Measurements from ENCODE around the gene ZCCHC14.
"Not testable (repeated sequence)": the region's sequence is repeated elsewhere in the genome, so short reads cannot be mapped to it uniquely, and the experiment has no call there.

The ZCCHC14 gene

DNA sequence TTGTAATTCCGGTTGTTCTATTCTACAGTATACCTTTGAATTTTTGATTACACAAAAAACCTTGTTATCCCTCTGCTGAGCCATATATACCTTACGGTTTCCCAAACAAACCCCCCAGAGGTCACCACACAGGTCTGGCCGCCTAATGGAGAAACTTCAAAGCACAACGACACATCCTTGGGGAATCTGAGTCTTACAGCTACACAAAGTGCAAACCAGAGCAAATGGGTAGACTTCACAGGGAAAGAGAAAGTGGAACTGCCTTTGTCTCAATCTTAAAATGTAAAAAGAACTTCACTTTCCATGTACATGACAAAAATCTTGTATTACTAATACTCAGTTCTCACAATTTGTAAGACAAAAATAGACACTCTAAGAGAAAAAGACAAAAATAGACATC lies 111.9 kb downstream of the ZCCHC14 start:
- no peak for DNase-seq

DNA sequence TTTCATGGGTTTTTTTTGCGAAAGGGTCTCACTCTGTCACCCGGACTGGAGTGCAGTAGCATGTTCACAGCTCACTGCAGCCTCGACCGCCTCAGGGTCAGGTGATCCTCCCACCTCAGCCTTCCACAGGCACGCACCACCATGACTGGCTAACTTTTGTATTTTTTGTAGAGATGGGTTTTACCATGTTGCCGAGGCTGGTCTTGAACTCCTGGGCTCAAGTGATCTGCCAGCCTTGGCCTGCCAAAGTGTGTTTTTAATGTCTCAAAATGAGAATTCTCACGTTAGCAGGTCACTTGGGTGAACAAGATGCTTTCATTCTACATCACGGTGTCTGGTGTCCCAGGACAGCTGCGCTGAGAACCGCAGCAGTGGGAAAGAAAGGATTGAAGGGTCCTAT lies 112.4 kb downstream of the ZCCHC14 start:
- no peak for DNase-seq

DNA sequence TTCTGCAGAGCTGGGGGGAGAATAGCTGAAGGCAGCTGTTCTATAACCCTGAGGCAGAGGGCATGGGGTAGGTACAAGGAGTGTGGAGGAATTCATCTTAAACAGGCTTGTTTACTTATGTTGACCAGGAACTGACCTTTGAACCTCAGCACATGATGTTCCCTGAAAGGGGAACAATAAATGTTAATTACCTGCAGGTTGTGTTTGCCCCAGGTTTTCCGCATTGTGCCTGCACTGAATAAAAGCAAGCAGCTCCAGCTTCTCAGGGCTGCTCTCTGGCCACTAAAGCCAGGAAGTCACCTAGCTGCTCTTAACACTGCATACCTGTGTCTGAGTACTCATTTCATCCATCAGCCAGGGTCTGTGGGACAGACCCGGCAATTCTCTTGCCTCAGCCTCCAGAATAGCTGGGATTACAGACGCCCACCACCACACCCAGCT lies 113.5 kb downstream of the ZCCHC14 start:
- not testable (repeated sequence) for DNase-seq

DNA sequence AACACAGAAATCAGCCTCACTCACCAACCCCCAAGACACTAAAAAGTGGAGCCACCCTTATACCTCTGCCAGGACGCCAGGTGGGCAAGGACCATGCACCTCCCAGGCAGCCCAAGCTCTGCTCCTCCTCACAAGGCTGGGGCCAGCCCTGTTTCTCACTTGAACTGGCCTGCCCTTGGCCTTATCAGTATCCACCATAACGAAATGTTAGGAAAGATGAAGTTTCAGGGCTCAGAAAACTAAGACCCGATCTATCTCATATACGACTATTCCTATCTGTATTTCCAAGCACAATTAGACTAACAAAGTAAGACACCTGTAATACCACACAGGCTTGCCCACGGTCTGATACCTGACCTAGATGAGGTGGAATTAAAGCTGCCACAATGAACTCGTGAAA lies 116.2 kb downstream of the ZCCHC14 start:
- no peak for DNase-seq

- DNase-seq: no peak
These were observed 117.2 kb downstream of the ZCCHC14 start for GRCh38 chr16:87375426-87376135.

GRCh38 chr16:87374313-87374712 lies 118.5 kb downstream of the ZCCHC14 start:
- no peak for DNase-seq

DNA sequence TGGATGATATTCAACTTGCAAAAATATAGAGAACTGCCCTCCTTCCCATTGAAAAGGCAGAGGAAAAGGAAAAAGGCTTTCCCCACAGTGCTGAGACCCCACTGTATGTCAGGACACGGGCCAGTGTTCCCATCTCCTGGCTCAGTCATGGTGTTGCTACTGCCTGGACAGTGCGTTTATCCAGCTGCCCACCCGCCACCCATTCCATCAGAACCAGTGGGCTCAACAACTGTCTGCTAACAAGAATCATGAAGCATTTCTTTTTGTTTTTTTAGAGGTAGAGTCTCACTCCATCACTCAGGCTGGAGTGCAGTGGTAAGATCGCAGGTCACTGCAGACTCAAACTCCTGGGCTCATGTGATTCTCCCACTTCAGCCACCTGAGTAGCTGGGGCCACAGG lies 120.5 kb downstream of the ZCCHC14 start:
- no peak for DNase-seq

DNA sequence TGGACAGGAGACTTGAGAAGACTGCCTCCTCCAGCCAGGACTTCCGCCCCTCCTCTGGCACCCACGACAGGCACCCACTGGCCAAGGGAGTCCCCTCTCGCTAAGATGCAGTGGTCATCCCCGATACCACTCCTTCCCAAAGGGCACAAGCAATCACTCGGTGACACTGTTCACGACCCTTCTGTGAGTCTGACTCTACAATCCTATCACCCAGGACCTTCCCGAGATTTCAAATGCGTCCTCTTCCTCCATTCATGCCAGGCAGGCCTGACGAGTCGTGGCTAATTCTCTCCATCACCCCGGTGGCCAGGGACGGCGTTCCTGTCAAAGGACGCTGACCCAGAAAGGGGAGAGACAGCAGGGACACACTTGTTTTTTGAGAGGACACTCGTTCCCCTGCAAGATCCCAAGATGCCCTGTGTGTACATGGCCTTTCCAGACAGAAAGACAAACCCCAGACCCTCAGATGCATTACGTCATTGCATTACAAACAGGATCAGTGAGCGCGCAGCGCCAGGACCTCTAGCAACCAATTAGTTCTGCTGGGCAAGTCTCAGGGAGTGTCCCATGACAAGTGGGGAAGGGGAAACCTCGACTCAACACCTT lies 121.5 kb downstream of the ZCCHC14 start:
- no peak for DNase-seq

DNA sequence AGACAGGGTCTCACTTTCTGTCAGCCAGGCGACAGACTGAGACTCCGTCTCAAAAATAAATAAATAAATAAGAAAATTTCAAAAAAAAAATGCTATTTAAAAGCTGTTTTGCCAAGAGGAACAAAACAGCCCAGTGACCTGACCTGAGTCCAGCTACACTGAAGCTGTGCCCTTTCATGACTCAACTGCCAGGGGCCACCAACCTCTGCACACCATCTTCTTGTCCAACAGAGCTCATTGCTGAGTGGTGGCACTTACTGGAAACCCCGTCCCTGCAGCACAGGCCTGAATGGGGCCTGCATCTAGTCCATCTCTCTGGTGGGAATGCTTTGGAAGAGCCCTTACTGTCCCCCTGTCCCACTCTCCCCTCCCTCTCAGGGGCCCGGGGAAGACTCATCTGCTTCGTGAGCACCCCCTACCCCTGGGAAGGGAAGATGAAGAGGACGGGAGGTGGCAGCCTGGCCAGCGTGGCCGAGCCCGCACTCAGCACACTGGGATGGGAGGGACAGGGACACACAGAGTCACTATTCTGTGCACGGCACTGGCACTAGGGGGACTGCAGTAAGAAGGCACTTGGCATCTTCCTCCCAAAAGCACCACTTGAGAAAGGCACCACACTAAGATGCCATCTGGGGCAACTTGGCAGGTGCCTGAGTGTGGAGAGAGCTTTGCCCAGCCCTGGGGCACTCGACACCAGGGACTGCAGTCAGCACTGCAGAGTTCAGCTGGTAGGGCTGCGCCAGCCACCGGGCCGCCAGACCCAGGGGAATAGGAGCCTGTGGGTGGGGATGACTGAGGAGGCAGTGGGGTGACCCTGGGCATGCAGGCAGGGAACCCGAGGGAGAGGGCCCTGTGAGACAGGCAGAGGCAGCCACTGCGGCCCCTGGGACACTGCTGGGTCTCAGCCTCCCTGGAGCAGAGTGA lies 122.8 kb downstream of the ZCCHC14 start:
- no peak for DNase-seq

- DNase-seq: no peak
These were observed 123.6 kb downstream of the ZCCHC14 start for GRCh38 chr16:87369117-87369765.

- no peak for DNase-seq
These were observed 124.6 kb downstream of the ZCCHC14 start for GRCh38 chr16:87368029-87368770.

- DNase-seq: no peak
These were observed 125.3 kb downstream of the ZCCHC14 start for GRCh38 chr16:87367529-87367928.

DNA sequence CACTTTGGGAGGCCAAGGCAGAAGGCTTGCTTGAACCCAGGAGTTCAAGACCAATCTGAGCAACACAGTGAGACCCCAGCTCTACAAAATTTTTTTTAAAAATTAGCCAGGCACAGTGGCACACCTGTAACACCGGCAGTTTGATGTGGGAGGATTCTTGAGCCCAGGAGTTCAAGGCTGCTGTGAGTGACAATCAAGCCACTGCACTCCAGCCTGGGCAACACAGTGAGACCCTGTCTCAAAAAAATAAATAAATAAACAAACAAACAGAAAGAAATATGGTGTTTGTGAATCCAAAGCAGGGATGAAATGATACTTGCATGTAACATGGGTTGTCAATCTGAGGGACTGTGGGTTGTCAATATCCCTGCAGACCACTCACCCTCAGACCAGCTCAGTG lies 125.9 kb downstream of the ZCCHC14 start:
- DNase-seq: no peak

- no peak for DNase-seq
These were observed 126.5 kb downstream of the ZCCHC14 start for GRCh38 chr16:87366288-87366687.

DNA sequence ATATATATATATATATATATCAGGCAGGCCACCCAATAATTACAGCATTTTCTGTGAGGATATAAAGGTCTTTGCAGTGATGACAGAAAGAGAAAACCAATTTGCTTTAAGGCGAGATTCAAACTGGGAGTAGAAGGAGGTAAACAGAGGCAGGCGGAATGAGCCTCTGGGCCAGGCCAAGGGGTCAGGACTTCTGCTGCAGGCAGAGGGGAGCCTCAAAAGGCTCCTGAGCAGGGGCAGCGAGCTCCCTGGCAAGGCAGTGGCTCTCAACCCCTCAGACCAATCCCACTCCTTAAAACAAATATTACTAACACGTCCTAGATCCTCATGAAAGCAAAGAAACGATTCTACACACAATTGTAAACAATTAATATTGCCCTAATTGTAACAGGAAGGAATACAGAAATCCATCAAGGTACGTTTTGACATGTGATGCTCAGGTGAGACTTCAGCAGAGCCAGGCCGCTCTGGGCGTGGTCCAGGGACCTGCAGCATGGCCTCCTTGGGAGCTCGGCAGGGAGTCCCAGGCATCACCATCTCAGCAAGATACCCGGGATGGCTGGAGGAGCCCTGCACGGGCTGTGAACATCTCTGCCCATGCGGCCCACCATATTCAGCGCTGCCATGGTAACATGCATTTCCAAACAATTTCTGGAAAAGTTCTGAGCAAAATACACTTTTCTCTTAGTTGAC lies 127.7 kb downstream of the ZCCHC14 start:
- no peak for DNase-seq

GRCh38 chr16:87363771-87364455 lies 128.9 kb downstream of the ZCCHC14 start:
- no peak for DNase-seq

- not testable (repeated sequence) for DNase-seq
These were observed 129.8 kb downstream of the ZCCHC14 start for GRCh38 chr16:87362828-87363559.

DNA sequence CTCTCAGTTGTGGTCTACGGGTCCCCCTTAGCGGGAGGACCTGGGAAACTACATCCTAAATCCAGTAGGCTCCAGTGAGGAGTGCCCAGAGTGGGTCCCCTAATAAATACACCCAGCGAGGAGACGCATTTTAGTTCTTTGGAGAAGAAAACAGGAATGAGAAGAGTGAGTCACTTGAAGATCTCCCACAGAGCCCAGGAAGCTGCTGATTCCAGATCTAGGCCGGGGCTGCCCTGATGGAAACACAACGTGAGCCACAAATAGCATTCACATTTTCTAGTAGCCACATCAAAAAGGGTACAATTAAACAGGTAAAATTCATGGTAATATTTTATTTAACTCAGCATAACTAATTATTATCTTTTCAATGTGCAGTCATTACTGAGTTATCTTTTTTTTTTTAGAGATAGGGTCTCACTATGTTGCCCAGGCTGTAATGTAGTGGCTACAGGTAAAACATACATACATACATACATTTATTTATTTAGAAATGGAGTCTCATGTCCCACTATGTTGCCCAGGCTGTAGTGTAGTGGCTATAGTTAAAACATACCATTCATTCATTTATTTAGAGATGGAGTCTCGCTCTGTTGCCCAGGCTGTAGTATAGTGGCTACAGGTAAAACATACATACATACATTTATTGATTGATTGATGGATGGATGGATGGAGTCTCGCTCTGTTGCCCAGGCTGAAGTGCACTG lies 130.8 kb downstream of the ZCCHC14 start:
- no peak for DNase-seq
